ENCODE results near the gene SKIC3. TPM values are rescaled to one million over a fixed set of nuclear protein-coding genes. Genes with fewer than 3 reads are reported as not detected.

SKIC3 gene
- total and polyA plus RNA-seq, 2 of the 13 experiments (the other 11 are each of a cell fraction or from before 2014, with no cell fraction given) = 36.9 to 61.5 TPM

DNA sequence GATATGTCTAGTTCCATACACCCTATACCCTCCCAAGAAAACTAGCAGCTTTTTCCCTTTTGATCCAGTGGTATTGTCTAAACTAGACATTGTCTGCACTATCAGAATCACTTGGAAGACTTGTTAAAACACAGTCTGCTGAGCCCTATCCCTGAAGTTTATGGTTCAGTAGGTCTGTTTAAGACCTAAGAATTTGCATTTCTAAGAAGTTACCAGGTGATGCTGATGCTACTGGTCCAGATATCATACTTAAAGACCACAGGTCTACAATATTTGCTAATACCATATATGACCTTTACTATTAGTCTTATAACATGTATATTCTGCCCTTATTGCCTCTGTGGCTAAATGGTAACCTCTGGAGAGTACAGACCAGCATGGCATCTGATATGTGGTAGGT lies 23.3 kb downstream of the SKIC3 start:
- H3K9me3 ChIP-seq (ENCODE audit: low read length) = no peaks in the 10 kb centered on the region
- in situ Hi-C loops (cut with HindIII; ENCODE audit: extremely low pct_ligation_motif_present, low pct_unique_long_range_greater_than_20kb) (no loop called here), intact Hi-C loops (cut with micrococcal nuclease; ENCODE audit: unreplicated experiment) (no loop called here)
- FAIRE-seq (no peak), ATAC-seq (no peak), DNase-seq (ENCODE audit: low spot score) (no peak)
- no peak overlapping the region for H3K27ac ChIP-seq (ENCODE audit: extremely low read length, insufficient read depth, low read length)
- H3K4me2 ChIP-seq (ENCODE audit: low read depth, low read length) = no peak overlapping the region
- no peaks in the 10 kb centered on the region for H4K20me1 ChIP-seq (ENCODE audit: insufficient read depth, low read length)
- TF ChIP-seq, protein P1, sequence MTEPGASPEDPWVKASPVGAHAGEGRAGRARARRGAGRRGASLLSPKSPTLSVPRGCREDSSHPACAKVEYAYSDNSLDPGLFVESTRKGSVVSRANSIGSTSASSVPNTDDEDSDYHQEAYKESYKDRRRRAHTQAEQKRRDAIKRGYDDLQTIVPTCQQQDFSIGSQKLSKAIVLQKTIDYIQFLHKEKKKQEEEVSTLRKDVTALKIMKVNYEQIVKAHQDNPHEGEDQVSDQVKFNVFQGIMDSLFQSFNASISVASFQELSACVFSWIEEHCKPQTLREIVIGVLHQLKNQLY (CRISPR knock-in tag; IDR thresholded peaks at IDR 0.05) = no peak
- no peak for TF ChIP-seq CEBPB (IDR thresholded peaks at IDR 0.05; ENCODE audit: borderline replicate concordance, low read depth, low read length)
- TF ChIP-seq YEATS4 (CRISPR knock-in tag; IDR thresholded peaks at IDR 0.05; ENCODE audit: borderline replicate concordance) = no peak
- TF ChIP-seq, protein P2, sequence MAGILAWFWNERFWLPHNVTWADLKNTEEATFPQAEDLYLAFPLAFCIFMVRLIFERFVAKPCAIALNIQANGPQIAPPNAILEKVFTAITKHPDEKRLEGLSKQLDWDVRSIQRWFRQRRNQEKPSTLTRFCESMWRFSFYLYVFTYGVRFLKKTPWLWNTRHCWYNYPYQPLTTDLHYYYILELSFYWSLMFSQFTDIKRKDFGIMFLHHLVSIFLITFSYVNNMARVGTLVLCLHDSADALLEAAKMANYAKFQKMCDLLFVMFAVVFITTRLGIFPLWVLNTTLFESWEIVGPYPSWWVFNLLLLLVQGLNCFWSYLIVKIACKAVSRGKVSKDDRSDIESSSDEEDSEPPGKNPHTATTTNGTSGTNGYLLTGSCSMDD (CRISPR knock-in tag; IDR thresholded peaks at IDR 0.05) = no peak
- no peak for TF ChIP-seq SSRP1 (CRISPR knock-in tag; IDR thresholded peaks at IDR 0.05)
- TF ChIP-seq, protein P3, sequence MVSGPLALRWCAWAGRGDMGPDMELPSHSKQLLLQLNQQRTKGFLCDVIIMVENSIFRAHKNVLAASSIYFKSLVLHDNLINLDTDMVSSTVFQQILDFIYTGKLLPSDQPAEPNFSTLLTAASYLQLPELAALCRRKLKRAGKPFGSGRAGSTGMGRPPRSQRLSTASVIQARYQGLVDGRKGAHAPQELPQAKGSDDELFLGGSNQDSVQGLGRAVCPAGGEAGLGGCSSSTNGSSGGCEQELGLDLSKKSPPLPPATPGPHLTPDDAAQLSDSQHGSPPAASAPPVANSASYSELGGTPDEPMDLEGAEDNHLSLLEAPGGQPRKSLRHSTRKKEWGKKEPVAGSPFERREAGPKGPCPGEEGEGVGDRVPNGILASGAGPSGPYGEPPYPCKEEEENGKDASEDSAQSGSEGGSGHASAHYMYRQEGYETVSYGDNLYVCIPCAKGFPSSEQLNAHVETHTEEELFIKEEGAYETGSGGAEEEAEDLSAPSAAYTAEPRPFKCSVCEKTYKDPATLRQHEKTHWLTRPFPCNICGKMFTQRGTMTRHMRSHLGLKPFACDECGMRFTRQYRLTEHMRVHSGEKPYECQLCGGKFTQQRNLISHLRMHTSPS (CRISPR knock-in tag; IDR thresholded peaks at IDR 0.05; ENCODE audit: low read depth) = no peak
- TF ChIP-seq, protein P4, sequence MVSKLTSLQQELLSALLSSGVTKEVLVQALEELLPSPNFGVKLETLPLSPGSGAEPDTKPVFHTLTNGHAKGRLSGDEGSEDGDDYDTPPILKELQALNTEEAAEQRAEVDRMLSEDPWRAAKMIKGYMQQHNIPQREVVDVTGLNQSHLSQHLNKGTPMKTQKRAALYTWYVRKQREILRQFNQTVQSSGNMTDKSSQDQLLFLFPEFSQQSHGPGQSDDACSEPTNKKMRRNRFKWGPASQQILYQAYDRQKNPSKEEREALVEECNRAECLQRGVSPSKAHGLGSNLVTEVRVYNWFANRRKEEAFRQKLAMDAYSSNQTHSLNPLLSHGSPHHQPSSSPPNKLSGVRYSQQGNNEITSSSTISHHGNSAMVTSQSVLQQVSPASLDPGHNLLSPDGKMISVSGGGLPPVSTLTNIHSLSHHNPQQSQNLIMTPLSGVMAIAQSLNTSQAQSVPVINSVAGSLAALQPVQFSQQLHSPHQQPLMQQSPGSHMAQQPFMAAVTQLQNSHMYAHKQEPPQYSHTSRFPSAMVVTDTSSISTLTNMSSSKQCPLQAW (CRISPR knock-in tag; IDR thresholded peaks at IDR 0.05) = no peak
- no peak for TF ChIP-seq STAT5B (CRISPR knock-in tag; IDR thresholded peaks at IDR 0.05)
- TF ChIP-seq ZNF256 (CRISPR knock-in tag; conservative IDR thresholded peaks at IDR 0.05) = no peak
- no peak for TF ChIP-seq MAFK (conservative IDR thresholded peaks at IDR 0.05 in 1 of 2, IDR thresholded peaks at IDR 0.05 in 1 of 2; ENCODE audit: low read length in 2 of 2)
- no peak for TF ChIP-seq ZSCAN31 (CRISPR knock-in tag; IDR thresholded peaks at IDR 0.05; ENCODE audit: low read depth)
- TF ChIP-seq CBX1 (IDR thresholded peaks at IDR 0.05; ENCODE audit: low read depth) = no peak
- TF ChIP-seq ZFP37 (CRISPR knock-in tag; IDR thresholded peaks at IDR 0.05; ENCODE audit: borderline replicate concordance) = no peak
- TF ChIP-seq, protein P5, sequence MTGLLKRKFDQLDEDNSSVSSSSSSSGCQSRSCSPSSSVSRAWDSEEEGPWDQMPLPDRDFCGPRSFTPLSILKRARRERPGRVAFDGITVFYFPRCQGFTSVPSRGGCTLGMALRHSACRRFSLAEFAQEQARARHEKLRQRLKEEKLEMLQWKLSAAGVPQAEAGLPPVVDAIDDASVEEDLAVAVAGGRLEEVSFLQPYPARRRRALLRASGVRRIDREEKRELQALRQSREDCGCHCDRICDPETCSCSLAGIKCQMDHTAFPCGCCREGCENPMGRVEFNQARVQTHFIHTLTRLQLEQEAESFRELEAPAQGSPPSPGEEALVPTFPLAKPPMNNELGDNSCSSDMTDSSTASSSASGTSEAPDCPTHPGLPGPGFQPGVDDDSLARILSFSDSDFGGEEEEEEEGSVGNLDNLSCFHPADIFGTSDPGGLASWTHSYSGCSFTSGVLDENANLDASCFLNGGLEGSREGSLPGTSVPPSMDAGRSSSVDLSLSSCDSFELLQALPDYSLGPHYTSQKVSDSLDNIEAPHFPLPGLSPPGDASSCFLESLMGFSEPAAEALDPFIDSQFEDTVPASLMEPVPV (CRISPR knock-in tag; IDR thresholded peaks at IDR 0.05) = no peak
- TF ChIP-seq ARNTL (CRISPR knock-in tag; IDR thresholded peaks at IDR 0.05) = no peak
- TF ChIP-seq, protein P6, sequence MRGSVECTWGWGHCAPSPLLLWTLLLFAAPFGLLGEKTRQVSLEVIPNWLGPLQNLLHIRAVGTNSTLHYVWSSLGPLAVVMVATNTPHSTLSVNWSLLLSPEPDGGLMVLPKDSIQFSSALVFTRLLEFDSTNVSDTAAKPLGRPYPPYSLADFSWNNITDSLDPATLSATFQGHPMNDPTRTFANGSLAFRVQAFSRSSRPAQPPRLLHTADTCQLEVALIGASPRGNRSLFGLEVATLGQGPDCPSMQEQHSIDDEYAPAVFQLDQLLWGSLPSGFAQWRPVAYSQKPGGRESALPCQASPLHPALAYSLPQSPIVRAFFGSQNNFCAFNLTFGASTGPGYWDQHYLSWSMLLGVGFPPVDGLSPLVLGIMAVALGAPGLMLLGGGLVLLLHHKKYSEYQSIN (CRISPR knock-in tag; IDR thresholded peaks at IDR 0.05; ENCODE audit: borderline replicate concordance) = no peak
- TF ChIP-seq RFXAP (CRISPR knock-in tag; IDR thresholded peaks at IDR 0.05; ENCODE audit: borderline replicate concordance) = no peak
- no peak for TF ChIP-seq ZNF619 (CRISPR knock-in tag; IDR thresholded peaks at IDR 0.05)
- no peaks in the 10 kb centered on the region for H3K79me2 ChIP-seq (ENCODE audit: insufficient read depth, low read length)
- H2AFZ ChIP-seq (ENCODE audit: low read length) = no peak overlapping the region
- H3K27me3 ChIP-seq (ENCODE audit: control insufficient read depth in 1 of 2, insufficient read depth in 2 of 2, low read length in 2 of 2) = no peaks in the 10 kb centered on the region
- peaks cover 14 to 40% of the 10 kb centered on the region in 2 experiments for H3K36me3 ChIP-seq (replicated peaks in 1 of 2; ENCODE audit: control insufficient read depth in 1 of 2, insufficient read depth in 2 of 2, low read length in 2 of 2)
- ChIA-PET CTCF (ENCODE audit: low intra/inter-chr PET ratio, low total read pairs) (no interaction called here), POLR2A (no interaction called here)
- no TSS peak for BruUV-seq (replicated peaks)
- H3K9ac ChIP-seq (ENCODE audit: insufficient read depth, low read depth, low read length) = no peak overlapping the region
- no peak overlapping the region for H3K4me3 ChIP-seq (replicated peaks in 1 of 3; ENCODE audit: insufficient read depth in 1 of 3, low read depth in 2 of 3, low read length in 3 of 3)
- no peaks in the 10 kb centered on the region for H3K4me1 ChIP-seq (ENCODE audit: insufficient read depth, low read length)
